GM19351 (cell line): ENCODE results near the gene SLC18A2.
A peak's percentile ranks its signal among the peaks of the same experiment; 100 is the strongest.

Source experiments
- ATAC-seq: cut with Tn5 transposase; IDR thresholded peaks from one replicate; pipeline ENCODE4 v1.9.1; 2021; ENCODE audit warnings: mild to moderate bottlenecking, moderate library complexity; ENCODE audit not compliant: unreplicated experiment

The SLC18A2 gene

GRCh38 chr10:117237401-117237991, 3.4 kb upstream of the SLC18A2 start:
- peak; percentile 67 for ATAC-seq

- ATAC-seq, result no peak
Measured at GRCh38 chr10:117239051-117239450, 1.9 kb upstream of the SLC18A2 start.

GRCh38 chr10:117239721-117240620, 943 bp upstream of the SLC18A2 start:
- ATAC-seq, result no peak

GRCh38 chr10:117241541-117242462, 888 bp downstream of the SLC18A2 start:
- ATAC-seq, result no peak

GRCh38 chr10:117242463-117242832, 1.5 kb downstream of the SLC18A2 start:
- no peak for ATAC-seq

- no peak for ATAC-seq
Measured at GRCh38 chr10:117246997-117247671, 6.2 kb downstream of the SLC18A2 start.

- no peak for ATAC-seq
Measured at GRCh38 chr10:117248750-117249465, 8.0 kb downstream of the SLC18A2 start.

- ATAC-seq, result no peak
Measured at GRCh38 chr10:117249493-117250093, 8.7 kb downstream of the SLC18A2 start.

GRCh38 chr10:117250411-117250810, 9.5 kb downstream of the SLC18A2 start:
- no peak for ATAC-seq

GRCh38 chr10:117253908-117254307, 13.0 kb downstream of the SLC18A2 start:
- ATAC-seq, result no peak

GRCh38 chr10:117254338-117254737, 13.4 kb downstream of the SLC18A2 start:
- no peak for ATAC-seq

- ATAC-seq, result no peak
Measured at GRCh38 chr10:117254774-117255735, 14.1 kb downstream of the SLC18A2 start.

GRCh38 chr10:117255835-117256460, 15.0 kb downstream of the SLC18A2 start:
- ATAC-seq, result no peak

- no peak for ATAC-seq
Measured at GRCh38 chr10:117256910-117257309, 16.0 kb downstream of the SLC18A2 start.

- ATAC-seq, result no peak
Measured at GRCh38 chr10:117257721-117258120, 16.8 kb downstream of the SLC18A2 start.

GRCh38 chr10:117259279-117259678, 18.4 kb downstream of the SLC18A2 start:
- no peak for ATAC-seq

GRCh38 chr10:117260084-117260483, 19.2 kb downstream of the SLC18A2 start:
- ATAC-seq, result no peak

GRCh38 chr10:117261501-117261900, 20.6 kb downstream of the SLC18A2 start:
- no peak for ATAC-seq
